Lung (tissue), 12 donors: ENCODE measurements around the gene MRGPRD. TPM values are rescaled to one million over a fixed set of nuclear protein-coding genes. Genes with fewer than 3 reads are reported as not detected.
"Not testable (repeated sequence)": the region's sequence is repeated elsewhere in the genome, so short reads cannot be mapped to it uniquely, and the experiment has no call there.

Experiments
- ATAC-seq: fragments of 200-7000 bp; cut with Tn5 transposase; one replicate; pipeline ENCODE4 v1.9.1; 2020; ENCODE audit warnings: moderate number of reproducible peaks; ENCODE audit not compliant: insufficient read depth, low FRiP score
- DNase-seq, 3 donors: peaks; one replicate each; pipeline ENCODE4 v3.0.0-alpha.2; 2013 to 2017
- H3K27ac ChIP-seq, 2 donors: one replicate each; pipeline ENCODE4 v1.5.1; 2013; ENCODE audit warnings: mild to moderate bottlenecking in 2 of 2, moderate library complexity in 2 of 2, control low read depth in 1 of 2, inconsistent platforms in 1 of 2, low read depth in 1 of 2, low read length in 1 of 2
- H3K27me3 ChIP-seq, 3 donors: one replicate each; pipeline ENCODE4 v1.5.1; 2013; ENCODE audit warnings: low read length in 2 of 3; ENCODE audit not compliant: control insufficient read depth in 3 of 3, insufficient read depth in 3 of 3
- H3K36me3 ChIP-seq, 4 donors: one replicate each; pipeline ENCODE4 v1.5.1; 2013; ENCODE audit warnings: low read length in 4 of 4, mild to moderate bottlenecking in 1 of 4, moderate library complexity in 1 of 4; ENCODE audit not compliant: control insufficient read depth in 4 of 4, insufficient read depth in 4 of 4
- H3K4me1 ChIP-seq, 5 donors: one replicate each; pipeline ENCODE4 v1.5.1; 2013; ENCODE audit warnings: low read length in 5 of 5, mild to moderate bottlenecking in 2 of 5, moderate library complexity in 1 of 5; ENCODE audit not compliant: control insufficient read depth in 5 of 5, insufficient read depth in 5 of 5
- H3K4me3 ChIP-seq: one replicate; pipeline ENCODE4 v1.5.1; 2013; ENCODE audit warnings: mild to moderate bottlenecking, control low read depth, moderate library complexity
- H3K9ac ChIP-seq, 2 donors: one replicate each; pipeline ENCODE4 v1.5.1; 2013; ENCODE audit warnings: low read length in 2 of 2, control low read depth in 1 of 2; ENCODE audit not compliant: insufficient read depth in 1 of 2
- H3K9me3 ChIP-seq, 4 donors: one replicate each; pipeline ENCODE4 v1.5.1; 2013; ENCODE audit warnings: low read length in 3 of 4, mild to moderate bottlenecking in 1 of 4, moderate library complexity in 1 of 4; ENCODE audit not compliant: control insufficient read depth in 4 of 4, insufficient read depth in 3 of 4
- WGBS, 2 donors: extraction: QIAGEN DNeasy Blood & Tissue Kit; methylation state at CpG; one replicate each; pipeline ENCODE4 v1.1.7; 2013; 5-methylcytosine and 5-hydroxymethylcytosine counted together
- polyA plus RNA-seq, 2 donors: library from polyadenylated mRNA; stranded (reverse); fragments of 200-250 nt; gene quantifications; one replicate each; pipeline ENCODE4 v1.2.1, GENCODE V29; 2013
- total RNA-seq, 2 donors: library from RNA; depleted of rRNA in 1 of 2; stranded (reverse); fragments of >200 nt in 1 of 2; gene quantifications; one replicate each; pipeline ENCODE4 v1.2.1, GENCODE V29; 2014 to 2021
- TF ChIP-seq, protein P1 (sequence below): IDR thresholded peaks from 2 replicates; pipeline ENCODE4 v1.5.1; 2012; ENCODE audit warnings: mild to moderate bottlenecking; ENCODE audit errors: control extremely low read depth, extremely low read depth
- donor health status: control.
- donor health status: control.
- donor health status: Bipolar disorder and iron deficiency.
- donor health status: healthy.
- donor health status: DM: yes; HTN: yes; CAD: no.

The MRGPRD gene
- total and polyA plus RNA-seq, 4 donors, result not detected

DNA sequence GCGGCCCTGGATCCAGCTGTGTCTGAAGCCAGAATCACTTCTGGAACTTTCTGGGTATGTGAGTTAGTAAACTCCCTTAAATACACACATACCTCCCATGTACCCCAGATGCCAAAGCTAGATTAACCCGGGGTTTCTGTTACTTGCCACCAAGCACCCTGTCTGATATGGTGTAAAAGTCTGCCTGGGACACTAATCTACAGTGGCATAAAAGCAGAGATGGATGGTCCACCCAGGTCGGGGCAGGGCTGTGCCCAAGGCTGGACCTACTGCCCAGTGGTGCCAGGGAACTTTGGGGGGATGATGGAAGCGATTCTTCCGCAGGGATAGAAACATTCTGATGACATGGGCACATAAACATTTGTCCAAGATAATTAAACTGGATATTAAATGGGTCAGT, 19.6 kb upstream of the MRGPRD start:
- no peak for ATAC-seq

DNA sequence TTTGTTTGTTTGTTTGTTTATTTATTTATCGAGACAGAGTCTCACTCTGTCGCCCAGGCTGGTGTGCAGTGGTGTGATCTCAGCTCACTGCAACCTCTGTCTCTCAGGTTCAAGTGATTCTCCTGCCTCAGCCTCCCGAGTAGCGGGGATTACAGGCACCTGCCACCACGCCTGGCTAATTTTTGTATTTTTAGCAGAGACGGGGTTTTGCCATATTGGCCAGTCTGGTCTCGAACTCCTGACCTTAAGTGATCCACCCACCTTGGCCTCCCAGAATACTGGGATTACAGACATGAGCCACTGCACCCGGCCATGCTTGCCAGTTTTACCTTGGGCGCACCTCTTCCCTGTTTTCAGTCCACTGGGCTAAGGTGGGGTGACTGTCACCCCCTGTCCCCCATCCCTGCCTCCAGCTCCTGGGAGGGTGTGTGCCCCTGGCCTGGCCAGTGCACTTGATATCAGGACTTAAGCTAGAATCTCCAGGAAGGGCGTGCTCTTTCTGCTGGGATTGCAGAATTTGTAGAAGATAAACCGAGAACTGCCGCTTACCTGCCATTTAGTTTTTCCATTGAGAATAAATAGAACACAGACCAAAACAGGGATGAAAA, 19.1 kb upstream of the MRGPRD start:
- H3K36me3 ChIP-seq, H3K4me3 ChIP-seq, H3K9me3 ChIP-seq, ATAC-seq, DNase-seq, H3K27me3 ChIP-seq, H3K9ac ChIP-seq: not testable (repeated sequence)
- WGBS, 2 donors, result 89 to 94% methylated on average over 12 of the region's 12 CpGs
- H3K27ac ChIP-seq, result peak overlapping the region in 1 of 2 donors; percentile 30
- peaks cover 0 to 19% (median 4%) of the 10 kb centered on the region in 5 donors for H3K4me1 ChIP-seq

More for the DNA sequence above, 19.6 kb upstream of the MRGPRD start:
- no peaks in the 10 kb centered on the region for H3K36me3 ChIP-seq
- DNase-seq, result no peak
- H3K9ac ChIP-seq, result no peak overlapping the region
- TF ChIP-seq, protein P1, sequence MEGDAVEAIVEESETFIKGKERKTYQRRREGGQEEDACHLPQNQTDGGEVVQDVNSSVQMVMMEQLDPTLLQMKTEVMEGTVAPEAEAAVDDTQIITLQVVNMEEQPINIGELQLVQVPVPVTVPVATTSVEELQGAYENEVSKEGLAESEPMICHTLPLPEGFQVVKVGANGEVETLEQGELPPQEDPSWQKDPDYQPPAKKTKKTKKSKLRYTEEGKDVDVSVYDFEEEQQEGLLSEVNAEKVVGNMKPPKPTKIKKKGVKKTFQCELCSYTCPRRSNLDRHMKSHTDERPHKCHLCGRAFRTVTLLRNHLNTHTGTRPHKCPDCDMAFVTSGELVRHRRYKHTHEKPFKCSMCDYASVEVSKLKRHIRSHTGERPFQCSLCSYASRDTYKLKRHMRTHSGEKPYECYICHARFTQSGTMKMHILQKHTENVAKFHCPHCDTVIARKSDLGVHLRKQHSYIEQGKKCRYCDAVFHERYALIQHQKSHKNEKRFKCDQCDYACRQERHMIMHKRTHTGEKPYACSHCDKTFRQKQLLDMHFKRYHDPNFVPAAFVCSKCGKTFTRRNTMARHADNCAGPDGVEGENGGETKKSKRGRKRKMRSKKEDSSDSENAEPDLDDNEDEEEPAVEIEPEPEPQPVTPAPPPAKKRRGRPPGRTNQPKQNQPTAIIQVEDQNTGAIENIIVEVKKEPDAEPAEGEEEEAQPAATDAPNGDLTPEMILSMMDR, result no peak
- no peaks in the 10 kb centered on the region for H3K9me3 ChIP-seq
- 80 to 93% methylated on average over 5 of the region's 5 CpGs for WGBS, 2 donors
- H3K4me3 ChIP-seq, result no peak overlapping the region
- peak overlapping the region in 1 of 2 donors; percentile 43 for H3K27ac ChIP-seq
- H3K27me3 ChIP-seq, result no peaks in the 10 kb centered on the region
- peaks cover 0 to 19% (median 4%) of the 10 kb centered on the region in 5 donors for H3K4me1 ChIP-seq

DNA sequence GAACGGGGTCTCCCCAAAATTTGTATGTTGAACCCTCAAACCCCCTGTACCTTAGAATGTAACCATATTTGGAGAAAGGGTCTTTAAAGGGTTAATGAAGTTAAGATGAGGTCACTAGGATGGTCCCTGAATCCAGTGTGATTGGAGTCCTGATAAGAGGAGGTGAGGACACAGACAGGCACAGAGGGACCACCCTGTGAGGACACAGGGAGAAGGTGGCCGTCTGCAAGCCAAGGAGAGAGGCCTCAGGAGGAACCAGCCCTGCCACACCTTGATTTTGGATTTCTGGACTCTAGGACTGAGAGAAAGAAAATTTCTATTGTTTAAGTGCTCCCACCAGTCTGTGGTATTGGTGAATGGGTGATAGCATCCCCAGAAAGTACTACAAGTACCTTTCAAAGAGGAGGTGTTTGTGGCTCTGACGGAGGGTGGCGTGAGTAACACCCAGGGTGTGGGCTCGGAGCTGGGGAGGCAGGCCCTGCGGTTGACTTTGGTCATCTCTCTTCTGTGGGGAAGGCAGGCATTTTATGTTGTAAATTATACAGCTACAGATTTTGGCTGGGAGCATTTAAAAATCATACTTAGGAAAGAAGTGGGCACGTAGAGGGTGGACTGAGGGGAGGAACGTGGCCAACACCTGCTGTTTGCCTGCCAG, 18.4 kb upstream of the MRGPRD start:
- WGBS, 2 donors, result 87 to 91% methylated on average over 8 of the region's 8 CpGs
- Histone ChIP-seq H3K9me3 (no peaks in the 10 kb centered on the region), H3K27me3 (no peaks in the 10 kb centered on the region), H3K4me1 (peaks cover 0 to 19% (median 4%) of the 10 kb centered on the region in 5 donors), H3K36me3 (no peaks in the 10 kb centered on the region), H3K4me3 (no peak overlapping the region), H3K9ac (no peak overlapping the region), H3K27ac (no peak overlapping the region)
- TF ChIP-seq, protein P1, result no peak
- DNase-seq, result no peak
- ATAC-seq, result no peak

DNA sequence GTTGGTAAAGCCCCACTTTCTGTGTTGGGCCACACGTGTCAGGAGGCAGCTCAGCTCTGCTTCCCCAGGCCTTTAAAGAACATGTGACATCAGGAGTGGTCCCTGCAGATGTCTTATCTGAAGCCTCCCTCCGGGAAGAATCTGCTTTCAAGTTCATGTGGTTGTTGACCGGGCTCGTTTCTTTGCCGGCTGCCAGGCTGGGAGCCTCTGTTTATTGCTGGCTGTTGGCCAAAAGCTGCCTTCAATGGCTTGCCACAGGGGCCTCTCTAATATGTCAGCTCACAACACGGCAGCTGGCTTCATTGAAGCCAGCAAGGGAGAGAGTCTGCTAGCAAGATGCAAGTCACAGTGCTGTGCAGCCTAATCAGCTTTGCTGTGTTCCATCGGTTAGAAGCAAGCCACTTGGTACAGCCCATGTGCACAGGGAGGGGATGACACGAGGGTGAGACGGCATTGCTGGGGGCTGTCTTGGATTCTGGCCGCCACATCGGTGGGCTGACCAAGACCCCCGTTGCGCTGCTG, 17.7 kb upstream of the MRGPRD start:
- Histone ChIP-seq H3K36me3 (no peaks in the 10 kb centered on the region), H3K9ac (no peak overlapping the region), H3K4me3 (no peak overlapping the region), H3K27me3 (no peaks in the 10 kb centered on the region), H3K4me1 (peaks cover 0 to 19% (median 4%) of the 10 kb centered on the region in 5 donors), H3K27ac (no peak overlapping the region), H3K9me3 (no peaks in the 10 kb centered on the region)
- 29 to 36% methylated on average over 13 of the region's 13 CpGs for WGBS, 2 donors
- ATAC-seq (no peak), DNase-seq (peak; percentile 82 to 90 (median 85))
- TF ChIP-seq, protein P1, result no peak
